ENCODE measurements around the gene RAB44. TPM values are rescaled to one million over a fixed set of nuclear protein-coding genes. Genes with fewer than 3 reads are reported as not detected.

The RAB44 gene
- total and polyA plus RNA-seq, 2 of the 13 experiments (the other 11 are each of a cell fraction or from before 2014, with no cell fraction given) = not detected

- TF ChIP-seq ZHX2 (IDR thresholded peaks at IDR 0.05; ENCODE audit: low read depth) = no peak
- TF ChIP-seq ZHX2 (CRISPR knock-in tag; IDR thresholded peaks at IDR 0.05; ENCODE audit: borderline replicate concordance) = no peak
- no peak for TF ChIP-seq PRDM10 (CRISPR knock-in tag; IDR thresholded peaks at IDR 0.05; ENCODE audit: low read depth)
- TF ChIP-seq CBFB (CRISPR knock-in tag; IDR thresholded peaks at IDR 0.05) = no peak
These were observed 57.2 kb downstream of the RAB44 start (continued) for GRCh38 chr6:36754582-36755434.
